Duodenal mucosa (tissue), 2 donors: Measurements from ENCODE around the gene IFNL3.
"Not testable (repeated sequence)": the region's sequence is repeated elsewhere in the genome, so short reads cannot be mapped to it uniquely, and the experiment has no call there.

Source experiments
- H3K27ac ChIP-seq: one replicate; pipeline ENCODE4 v1.7.0; 2013; ENCODE audit warnings: low read depth, low read length
- H3K27me3 ChIP-seq, 2 donors: one replicate each; pipeline ENCODE4 v1.7.0; 2013; ENCODE audit warnings: low read length in 2 of 2, control low read depth in 1 of 2; ENCODE audit not compliant: insufficient read depth in 2 of 2, control insufficient read depth in 1 of 2
- H3K36me3 ChIP-seq, 2 donors: one replicate each; pipeline ENCODE4 v1.7.0; 2013; ENCODE audit warnings: low read length in 2 of 2, control low read depth in 1 of 2; ENCODE audit not compliant: insufficient read depth in 2 of 2, control insufficient read depth in 1 of 2
- H3K4me1 ChIP-seq, 2 donors: one replicate each; pipeline ENCODE4 v1.7.0; 2013; ENCODE audit warnings: low read length in 2 of 2, control low read depth in 1 of 2; ENCODE audit not compliant: insufficient read depth in 2 of 2, control insufficient read depth in 1 of 2
- H3K4me3 ChIP-seq, 2 donors: one replicate each; pipeline ENCODE4 v1.7.0; 2013; ENCODE audit warnings: low read length in 2 of 2, low read depth in 1 of 2
- H3K9ac ChIP-seq, 2 donors: one replicate each; pipeline ENCODE4 v1.7.0; 2013; ENCODE audit warnings: low read length in 2 of 2, low read depth in 1 of 2
- H3K9me3 ChIP-seq, 2 donors: one replicate each; pipeline ENCODE4 v1.7.0; 2013; ENCODE audit warnings: low read length in 2 of 2, control low read depth in 1 of 2; ENCODE audit not compliant: control insufficient read depth in 1 of 2

The IFNL3 gene

GRCh38 chr19:39253374-39254149, 8.8 kb upstream of the IFNL3 start:
- Histone ChIP-seq H3K27ac (no peak overlapping the region), H3K4me1 (peaks cover 11 to 15% of the 10 kb centered on the region in 2 donors), H3K27me3 (peaks cover under 1 to 3% of the 10 kb centered on the region in 2 donors)

DNA sequence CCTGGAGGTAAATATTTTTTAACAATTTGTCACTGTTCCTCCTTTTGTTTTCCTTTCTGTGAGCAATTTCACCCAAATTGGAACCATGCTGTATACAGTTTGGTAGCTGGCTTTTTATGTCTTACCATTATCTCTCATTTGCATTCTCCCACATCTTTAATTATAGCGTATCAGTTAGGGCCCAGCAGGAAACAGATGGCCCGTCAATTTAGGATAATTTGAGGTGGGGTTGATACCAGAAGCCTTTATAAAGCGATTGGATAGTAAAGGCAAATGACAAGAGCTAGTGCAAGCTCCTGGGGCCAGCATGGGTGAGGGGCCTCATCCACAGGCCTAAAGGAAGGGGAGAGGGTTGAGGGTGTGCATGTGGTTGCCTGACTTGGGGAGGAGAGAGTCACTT, 7.7 kb upstream of the IFNL3 start:
- Histone ChIP-seq H3K27me3 (peaks cover 7 to 9% of the 10 kb centered on the region in 2 donors), H3K4me1 (peaks cover 11% of the 10 kb centered on the region in 2 donors), H3K9me3 (no peaks in the 10 kb centered on the region)

More at GRCh38 chr19:39253374-39254149, 8.8 kb upstream of the IFNL3 start:
- no peak overlapping the region for H3K4me3 ChIP-seq
- H3K36me3 ChIP-seq = no peaks in the 10 kb centered on the region
- no peaks in the 10 kb centered on the region for H3K9me3 ChIP-seq
- H3K9ac ChIP-seq = no peak overlapping the region

DNA sequence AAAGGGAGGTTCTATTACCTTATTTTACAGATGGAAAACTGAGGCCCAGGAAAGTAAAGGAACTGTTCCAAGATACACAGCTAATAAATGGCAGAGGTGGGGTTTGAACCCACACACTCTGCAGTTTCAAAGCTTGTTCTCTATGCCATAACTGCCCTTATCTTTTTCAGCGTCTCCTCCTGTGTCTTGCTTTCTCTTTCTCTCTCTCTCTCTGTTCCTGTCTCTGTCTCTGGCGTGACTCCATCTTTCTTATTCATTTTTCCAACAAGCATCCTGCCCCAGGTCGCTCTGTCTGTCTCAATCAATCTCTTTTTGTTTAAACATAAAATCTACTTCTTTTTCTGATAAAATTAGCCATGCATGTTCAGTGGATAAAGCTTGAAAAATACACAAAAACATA, 7.0 kb upstream of the IFNL3 start:
- Histone ChIP-seq H3K27ac (no peak overlapping the region), H3K27me3 (peaks cover 7 to 9% of the 10 kb centered on the region in 2 donors), H3K9me3 (no peaks in the 10 kb centered on the region), H3K36me3 (no peaks in the 10 kb centered on the region), H3K4me1 (peaks cover 11% of the 10 kb centered on the region in 2 donors), H3K4me3 (no peak overlapping the region), H3K9ac (no peak overlapping the region)

More for the DNA sequence above, 7.7 kb upstream of the IFNL3 start:
- Histone ChIP-seq H3K4me3 (no peak overlapping the region), H3K27ac (no peak overlapping the region), H3K9ac (no peak overlapping the region), H3K36me3 (no peaks in the 10 kb centered on the region)

DNA sequence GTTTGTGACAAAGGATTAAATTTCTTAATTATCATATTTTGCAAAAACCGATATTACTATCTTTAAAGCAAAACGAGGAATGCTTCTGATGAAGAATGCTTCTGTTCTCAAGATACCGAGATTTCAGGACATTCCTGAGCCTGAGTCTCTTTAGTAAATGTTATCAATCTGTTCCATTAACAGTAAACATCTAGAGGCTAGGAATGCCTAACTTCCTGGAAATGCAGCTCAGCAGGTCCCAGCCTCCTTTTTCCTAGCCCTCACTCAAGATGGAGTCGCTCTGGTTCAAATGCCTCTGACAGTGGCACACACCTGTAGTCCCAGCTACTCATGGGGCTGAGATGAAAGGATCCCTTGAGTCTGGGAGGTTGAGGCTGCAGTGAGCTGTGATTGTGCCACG, 6.3 kb upstream of the IFNL3 start:
- Histone ChIP-seq H3K36me3 (no peaks in the 10 kb centered on the region), H3K9ac (no peak overlapping the region), H3K4me3 (no peak overlapping the region), H3K27ac (no peak overlapping the region), H3K27me3 (peaks cover 7 to 9% of the 10 kb centered on the region in 2 donors), H3K4me1 (peaks cover 11% of the 10 kb centered on the region in 2 donors), H3K9me3 (no peaks in the 10 kb centered on the region)

DNA sequence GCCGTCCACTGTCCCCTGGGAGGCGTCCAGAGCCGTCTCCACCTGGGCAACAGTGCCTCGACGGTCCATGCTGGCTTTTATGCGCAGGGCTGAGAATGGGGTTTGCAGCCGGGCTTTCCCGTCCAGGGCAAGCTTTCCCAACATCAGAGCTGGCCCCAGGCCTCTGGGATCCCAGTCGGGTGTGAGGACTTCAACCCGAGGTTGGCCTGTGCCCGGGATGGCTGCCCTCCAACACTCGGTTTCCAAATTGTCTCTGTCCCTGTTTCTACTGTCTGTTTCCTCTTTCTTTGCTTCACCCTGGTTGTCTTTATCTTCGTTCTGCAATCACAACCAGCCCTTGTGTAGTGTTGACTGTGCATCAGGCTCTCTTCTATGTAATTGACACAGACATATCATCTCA, 4.0 kb upstream of the IFNL3 start, which contains the start of gene IFNL4:
IFNL4 (minus strand) TSS at position 51 of the 400 bp plus-strand sequence.
- H3K9ac ChIP-seq = no peak within 1 kb of the TSS
- no peak within 1 kb of the TSS for H3K4me3 ChIP-seq
- H3K27ac ChIP-seq = no peak within 1 kb of the TSS
- no peaks in the 10 kb centered on the region for H3K4me1 ChIP-seq
- H3K9me3 ChIP-seq = no peaks in the 10 kb centered on the region
- H3K36me3 ChIP-seq = no peaks in the 10 kb centered on the region
- peaks cover 7 to 9% of the 10 kb centered on the region in 2 donors for H3K27me3 ChIP-seq

- Histone ChIP-seq H3K9ac (no peak overlapping the region), H3K9me3 (no peaks in the 10 kb centered on the region), H3K4me1 (no peaks in the 10 kb centered on the region), H3K36me3 (no peaks in the 10 kb centered on the region), H3K27ac (no peak overlapping the region), H3K4me3 (no peak overlapping the region), H3K27me3 (peaks cover 7 to 9% of the 10 kb centered on the region in 2 donors)
Measured at GRCh38 chr19:39247701-39248664, 3.2 kb upstream of the IFNL3 start.

- H3K27me3 ChIP-seq = peaks cover 7 to 9% of the 10 kb centered on the region in 2 donors
Measured at GRCh38 chr19:39246951-39247669, 2.3 kb upstream of the IFNL3 start.

DNA sequence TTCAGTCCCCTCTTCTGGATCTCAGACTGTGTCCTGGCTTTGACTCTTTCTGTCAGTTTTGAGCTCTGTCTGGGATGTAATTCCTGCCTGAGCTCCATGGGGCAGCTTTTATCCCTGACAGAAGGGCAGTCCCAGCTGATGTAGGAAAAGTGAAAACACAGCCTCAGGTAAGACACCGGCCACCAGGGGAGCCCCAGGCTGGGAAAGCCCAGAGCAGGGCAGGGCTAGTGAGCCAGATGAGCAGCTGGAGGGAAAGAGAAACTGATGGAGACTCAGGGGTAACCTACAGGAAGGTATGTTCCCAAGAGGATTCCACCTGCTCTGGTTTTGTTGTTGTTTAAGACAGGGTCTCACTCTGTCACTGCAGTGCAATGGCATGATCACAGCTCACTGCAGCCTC, 360 bp upstream of the IFNL3 start:
- H3K4me3 ChIP-seq, H3K9ac ChIP-seq, H3K36me3 ChIP-seq, H3K27ac ChIP-seq, H3K27me3 ChIP-seq, H3K4me1 ChIP-seq, H3K9me3 ChIP-seq: not testable (repeated sequence)

More at GRCh38 chr19:39246951-39247669, 2.3 kb upstream of the IFNL3 start:
- no peak overlapping the region for H3K9ac ChIP-seq
- H3K4me1 ChIP-seq = no peaks in the 10 kb centered on the region
- no peak overlapping the region for H3K4me3 ChIP-seq
- H3K9me3 ChIP-seq = no peaks in the 10 kb centered on the region
- no peaks in the 10 kb centered on the region for H3K36me3 ChIP-seq
- H3K27ac ChIP-seq = no peak overlapping the region

DNA sequence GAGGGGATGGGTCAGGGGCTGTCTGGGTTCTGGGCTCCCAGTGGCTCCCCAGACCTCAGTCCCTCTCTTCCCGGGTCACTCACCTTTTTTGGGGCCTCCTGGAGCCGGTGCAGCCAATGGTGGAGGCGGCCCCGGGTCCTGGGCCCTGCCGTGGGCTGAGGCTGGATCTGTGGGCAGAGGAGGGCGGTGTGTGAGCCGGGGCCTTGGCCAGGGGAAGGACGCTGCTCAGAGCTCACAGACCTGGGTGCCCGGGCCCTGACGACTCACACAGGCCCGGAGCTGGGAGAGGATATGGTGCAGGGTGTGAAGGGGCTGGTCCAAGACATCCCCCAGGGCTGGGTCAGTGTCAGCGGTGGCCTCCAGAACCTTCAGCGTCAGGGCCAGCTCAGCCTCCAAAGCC, 1.1 kb downstream of the IFNL3 start:
- H3K36me3 ChIP-seq, H3K27me3 ChIP-seq, H3K9me3 ChIP-seq, H3K9ac ChIP-seq, H3K27ac ChIP-seq, H3K4me3 ChIP-seq, H3K4me1 ChIP-seq: not testable (repeated sequence)
